GM23338 (cell line): ENCODE results near the gene APELA. TPM values are rescaled to one million over a fixed set of nuclear protein-coding genes. Genes with fewer than 3 reads are reported as not detected.
A peak's percentile ranks its signal among the peaks of the same experiment; 100 is the strongest.

Experiments used
- ATAC-seq: fragments of 200-7000 bp; cut with Tn5 transposase; 3 replicates; pipeline ENCODE4 v1.9.1; 2020
- DNase-seq: peaks from one replicate; pipeline ENCODE4 v3.0.0-alpha.2; 2015; ENCODE audit warnings: low spot score
- H2AFZ ChIP-seq: fragments of 200-600 bp; sonication (generic); 2 replicates; pipeline ENCODE4 v1.8.0; 2016; ENCODE audit warnings: antibody characterized with exemption, mild to moderate bottlenecking, moderate library complexity
- H3F3A ChIP-seq: fragments of 200-600 bp; sonication (generic); replicated peaks from 2 replicates; pipeline ENCODE4 v1.8.0; 2017; ENCODE audit warnings: antibody characterized with exemption, mixed run types, low read depth
- H3K27ac ChIP-seq: fragments of 200-600 bp; sonication (generic); 2 replicates; pipeline ENCODE4 v1.6.1; 2016; ENCODE audit warnings: low read depth
- H3K27me3 ChIP-seq: fragments of 200-600 bp; sonication (generic); 2 replicates; pipeline ENCODE4 v1.8.0; 2016; ENCODE audit warnings: mild to moderate bottlenecking, mixed run types, moderate library complexity; ENCODE audit not compliant: insufficient read depth
- H3K36me3 ChIP-seq: fragments of 200-600 bp; sonication (generic); 2 replicates; pipeline ENCODE4 v1.8.0; 2016; ENCODE audit warnings: mild to moderate bottlenecking; ENCODE audit not compliant: insufficient read depth
- H3K4me1 ChIP-seq: fragments of 200-600 bp; sonication (generic); 2 replicates; pipeline ENCODE4 v1.8.0; 2016; ENCODE audit warnings: mild to moderate bottlenecking, moderate library complexity; ENCODE audit not compliant: insufficient read depth
- H3K4me2 ChIP-seq: fragments of 200-600 bp; sonication (generic); 2 replicates; pipeline ENCODE4 v1.7.1; 2017; ENCODE audit warnings: mixed run types
- H3K4me3 ChIP-seq: fragments of 200-600 bp; sonication (generic); 2 replicates; pipeline ENCODE4 v1.6.1; 2016; ENCODE audit warnings: mixed run types
- H3K79me2 ChIP-seq: fragments of 200-600 bp; sonication (generic); replicated peaks from 2 replicates; pipeline ENCODE4 v1.8.0; 2017; ENCODE audit warnings: mild to moderate bottlenecking; ENCODE audit not compliant: insufficient read depth
- H3K9me2 ChIP-seq: fragments of 200-600 bp; sonication (generic); 2 replicates; pipeline ENCODE4 v1.8.0; 2017; ENCODE audit not compliant: insufficient read depth
- H4K20me1 ChIP-seq: fragments of 200-600 bp; sonication (generic); replicated peaks from 2 replicates; pipeline ENCODE4 v1.8.0; 2017; ENCODE audit warnings: mild to moderate bottlenecking; ENCODE audit not compliant: insufficient read depth
- H3K27ac Mint-ChIP-seq: 2 replicates; pipeline ENCODE4 v1.8.0; 2020; ENCODE audit warnings: inconsistent platforms, mild to moderate bottlenecking, moderate library complexity, mixed read lengths
- H3K27me3 Mint-ChIP-seq: 3 replicates; pipeline ENCODE4 v1.8.0; 2022; ENCODE audit warnings: low read depth, mild to moderate bottlenecking, moderate library complexity, mixed read lengths, inconsistent platforms; ENCODE audit not compliant: insufficient read depth, poor library complexity
- H3K36me3 Mint-ChIP-seq: 3 replicates; pipeline ENCODE4 v1.8.0; 2021; ENCODE audit warnings: low read depth, mild to moderate bottlenecking, inconsistent platforms, moderate library complexity, mixed read lengths
- H3K4me1 Mint-ChIP-seq: 3 replicates; pipeline ENCODE4 v1.8.0; 2020; ENCODE audit warnings: mild to moderate bottlenecking, inconsistent platforms, mixed read lengths
- H3K4me3 Mint-ChIP-seq: 3 replicates; pipeline ENCODE4 v1.8.0; 2021; ENCODE audit warnings: moderate library complexity, mild to moderate bottlenecking, inconsistent platforms, mixed read lengths
- H3K9me3 Mint-ChIP-seq: 3 replicates; pipeline ENCODE4 v1.8.0; 2020; ENCODE audit warnings: moderate library complexity, mild to moderate bottlenecking, inconsistent platforms, mixed read lengths
- CREB1 ChIP-seq: fragments of 250-450 bp; sonication (Bioruptor Pico); IDR thresholded peaks from 2 replicates; pipeline ENCODE4 v1.5.0; 2020; ENCODE audit warnings: low read depth, mild to moderate bottlenecking, moderate library complexity
- ETS1 ChIP-seq: IDR thresholded peaks from 2 replicates; pipeline ENCODE4 v1.6.1; 2016; ENCODE audit warnings: antibody characterized with exemption
- EZH2 ChIP-seq: fragments of 200-600 bp; sonication (generic); IDR thresholded peaks from one replicate; pipeline ENCODE4 v1.8.0; 2017; ENCODE audit warnings: antibody characterized with exemption, mild to moderate bottlenecking, low read depth; ENCODE audit not compliant: unreplicated experiment
- EZH2phosphoT487 ChIP-seq: fragments of 200-600 bp; sonication (generic); IDR thresholded peaks from one replicate; pipeline ENCODE4 v1.8.1; 2018; ENCODE audit warnings: antibody characterized with exemption; ENCODE audit not compliant: unreplicated experiment
- JUNB ChIP-seq: IDR thresholded peaks from one replicate; pipeline ENCODE4 v1.6.1; 2016; ENCODE audit warnings: antibody characterized with exemption; ENCODE audit not compliant: unreplicated experiment
- NANOG ChIP-seq: IDR thresholded peaks from 2 replicates; pipeline ENCODE4 v1.6.1; 2016; ENCODE audit warnings: antibody characterized with exemption, borderline replicate concordance
- POLR2AphosphoS5 ChIP-seq: IDR thresholded peaks from 2 replicates; pipeline ENCODE4 v1.6.1; 2016; ENCODE audit warnings: antibody characterized with exemption, low read depth
- STAT1 ChIP-seq: IDR thresholded peaks from one replicate; pipeline ENCODE4 v1.6.1; 2016; ENCODE audit warnings: antibody characterized with exemption; ENCODE audit not compliant: unreplicated experiment
- ZNF114 ChIP-seq: fragments of 250-450 bp; sonication (Bioruptor Pico); IDR thresholded peaks from 2 replicates; pipeline ENCODE4 v1.5.0; 2020; ENCODE audit warnings: mild to moderate bottlenecking, moderate library complexity
- ZNF331 ChIP-seq: fragments of 250-450 bp; sonication (Bioruptor Pico); IDR thresholded peaks from 2 replicates; pipeline ENCODE4 v1.5.0; 2020; ENCODE audit warnings: low read depth, mild to moderate bottlenecking, moderate library complexity
- ZNF462 ChIP-seq: fragments of 250-450 bp; sonication (Bioruptor Pico); IDR thresholded peaks from 2 replicates; pipeline ENCODE4 v1.5.0; 2020; ENCODE audit warnings: mild to moderate bottlenecking, moderate library complexity
- polyA plus RNA-seq: library from polyadenylated mRNA; unstranded; fragments of >200 nt; fragmentation: Nextera tagmentation; extraction: Ambion mirVana; gene quantifications from 2 replicates; pipeline ENCODE4 v1.2.1, GENCODE V29; 2016
- total RNA-seq: library from RNA; depleted of rRNA; stranded (reverse); fragments of >200 nt; shearing (Covaris generic); gene quantifications from 2 replicates; pipeline ENCODE4 v1.2.3, GENCODE V29; 2014
- TF ChIP-seq, protein P1 (sequence below): IDR thresholded peaks from one replicate; pipeline ENCODE4 v1.6.1; 2018; ENCODE audit warnings: antibody characterized with exemption; ENCODE audit not compliant: unreplicated experiment
- TF ChIP-seq, protein P2 (sequence below), 2 experiments: fragments of 200-600 bp in 1 of 2; sonication (generic) in 1 of 2; conservative IDR thresholded peaks; 2 replicates each; pipeline versions ENCODE4 v1.5.1 to v1.6.1; 2016 to 2017; ENCODE audit warnings: antibody characterized with exemption in 2 of 2, low read depth in 2 of 2, mild to moderate bottlenecking in 2 of 2, moderate library complexity in 1 of 2

Gene APELA
- total and polyA plus RNA-seq, 2 experiments from 2014 or later = 114 to 213 TPM

DNA sequence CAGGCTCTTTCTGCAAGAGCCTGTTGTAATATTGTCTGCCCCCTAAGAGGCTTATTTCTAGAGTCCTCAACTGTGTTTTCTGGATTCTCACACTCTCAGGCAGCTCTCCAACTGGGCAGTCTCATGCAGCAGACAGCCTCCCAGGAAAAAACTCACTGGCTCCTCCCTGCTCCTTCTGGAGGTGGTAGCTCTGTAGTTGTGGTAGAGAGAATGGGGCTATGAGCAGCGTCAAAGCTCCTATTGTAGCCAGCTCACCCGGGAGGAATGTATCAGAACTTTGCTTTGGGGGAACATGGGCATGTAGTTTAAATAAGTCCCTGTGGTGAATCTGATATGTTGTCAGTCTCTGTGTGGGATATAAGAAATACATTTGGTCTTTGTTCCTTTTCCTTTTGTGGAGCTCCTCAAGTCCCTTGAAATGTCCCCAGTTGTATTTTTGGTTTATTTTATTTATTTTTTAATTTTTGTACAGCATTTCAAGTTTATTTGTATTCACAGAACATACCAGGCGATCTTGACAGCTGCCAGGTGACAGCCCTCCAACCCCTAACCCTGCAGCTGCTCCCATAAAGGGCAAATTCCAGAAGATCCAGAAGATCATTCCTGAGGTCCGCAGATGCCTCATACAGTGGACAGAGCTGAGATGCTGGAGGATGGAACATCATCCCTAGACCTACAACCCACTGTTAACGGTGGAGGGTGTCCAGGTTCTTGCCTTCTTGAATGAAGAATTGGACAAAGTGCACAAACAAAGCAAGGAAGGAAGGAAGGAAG is 54.8 kb downstream of the APELA start:
- Histone ChIP-seq H3K4me1 (peaks cover 7% of the 10 kb centered on the region), H3K4me3 (no peak overlapping the region), H3K27ac (no peak overlapping the region), H3K9me2 (no peaks in the 10 kb centered on the region), H3K79me2 (no peaks in the 10 kb centered on the region), H3F3A (no peaks in the 10 kb centered on the region), H4K20me1 (no peaks in the 10 kb centered on the region), H3K27me3 (no peaks in the 10 kb centered on the region), H3K4me2 (no peak overlapping the region), H2AFZ (0 out of 2 replicates have a peak overlapping the region, but pooled peaks have one; percentile 69), H3K36me3 (no peaks in the 10 kb centered on the region)
- no peak overlapping the region for H3K27ac Mint-ChIP-seq
- DNase-seq = no peak
- no peak for ATAC-seq
- no peaks in the 10 kb centered on the region for H3K9me3 Mint-ChIP-seq
- H3K4me3 Mint-ChIP-seq = no peak overlapping the region
- no peaks in the 10 kb centered on the region for H3K36me3 Mint-ChIP-seq
- H3K4me1 Mint-ChIP-seq = peaks cover 21% of the 10 kb centered on the region
- peaks cover 3% of the 10 kb centered on the region for H3K27me3 Mint-ChIP-seq
- no peak for TF ChIP-seq ZNF331
- no peak for TF ChIP-seq STAT1
- no peak for TF ChIP-seq ZNF462 (CRISPR knock-in tag)
- TF ChIP-seq NANOG = no peak
- no peak for TF ChIP-seq EZH2phosphoT487
- TF ChIP-seq, protein P1, sequence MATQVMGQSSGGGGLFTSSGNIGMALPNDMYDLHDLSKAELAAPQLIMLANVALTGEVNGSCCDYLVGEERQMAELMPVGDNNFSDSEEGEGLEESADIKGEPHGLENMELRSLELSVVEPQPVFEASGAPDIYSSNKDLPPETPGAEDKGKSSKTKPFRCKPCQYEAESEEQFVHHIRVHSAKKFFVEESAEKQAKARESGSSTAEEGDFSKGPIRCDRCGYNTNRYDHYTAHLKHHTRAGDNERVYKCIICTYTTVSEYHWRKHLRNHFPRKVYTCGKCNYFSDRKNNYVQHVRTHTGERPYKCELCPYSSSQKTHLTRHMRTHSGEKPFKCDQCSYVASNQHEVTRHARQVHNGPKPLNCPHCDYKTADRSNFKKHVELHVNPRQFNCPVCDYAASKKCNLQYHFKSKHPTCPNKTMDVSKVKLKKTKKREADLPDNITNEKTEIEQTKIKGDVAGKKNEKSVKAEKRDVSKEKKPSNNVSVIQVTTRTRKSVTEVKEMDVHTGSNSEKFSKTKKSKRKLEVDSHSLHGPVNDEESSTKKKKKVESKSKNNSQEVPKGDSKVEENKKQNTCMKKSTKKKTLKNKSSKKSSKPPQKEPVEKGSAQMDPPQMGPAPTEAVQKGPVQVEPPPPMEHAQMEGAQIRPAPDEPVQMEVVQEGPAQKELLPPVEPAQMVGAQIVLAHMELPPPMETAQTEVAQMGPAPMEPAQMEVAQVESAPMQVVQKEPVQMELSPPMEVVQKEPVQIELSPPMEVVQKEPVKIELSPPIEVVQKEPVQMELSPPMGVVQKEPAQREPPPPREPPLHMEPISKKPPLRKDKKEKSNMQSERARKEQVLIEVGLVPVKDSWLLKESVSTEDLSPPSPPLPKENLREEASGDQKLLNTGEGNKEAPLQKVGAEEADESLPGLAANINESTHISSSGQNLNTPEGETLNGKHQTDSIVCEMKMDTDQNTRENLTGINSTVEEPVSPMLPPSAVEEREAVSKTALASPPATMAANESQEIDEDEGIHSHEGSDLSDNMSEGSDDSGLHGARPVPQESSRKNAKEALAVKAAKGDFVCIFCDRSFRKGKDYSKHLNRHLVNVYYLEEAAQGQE = no peak
- TF ChIP-seq JUNB = no peak
- no peak for TF ChIP-seq CREB1
- TF ChIP-seq ETS1 = no peak
- no peak for TF ChIP-seq EZH2
- no peak for TF ChIP-seq POLR2AphosphoS5
- TF ChIP-seq, protein P2, sequence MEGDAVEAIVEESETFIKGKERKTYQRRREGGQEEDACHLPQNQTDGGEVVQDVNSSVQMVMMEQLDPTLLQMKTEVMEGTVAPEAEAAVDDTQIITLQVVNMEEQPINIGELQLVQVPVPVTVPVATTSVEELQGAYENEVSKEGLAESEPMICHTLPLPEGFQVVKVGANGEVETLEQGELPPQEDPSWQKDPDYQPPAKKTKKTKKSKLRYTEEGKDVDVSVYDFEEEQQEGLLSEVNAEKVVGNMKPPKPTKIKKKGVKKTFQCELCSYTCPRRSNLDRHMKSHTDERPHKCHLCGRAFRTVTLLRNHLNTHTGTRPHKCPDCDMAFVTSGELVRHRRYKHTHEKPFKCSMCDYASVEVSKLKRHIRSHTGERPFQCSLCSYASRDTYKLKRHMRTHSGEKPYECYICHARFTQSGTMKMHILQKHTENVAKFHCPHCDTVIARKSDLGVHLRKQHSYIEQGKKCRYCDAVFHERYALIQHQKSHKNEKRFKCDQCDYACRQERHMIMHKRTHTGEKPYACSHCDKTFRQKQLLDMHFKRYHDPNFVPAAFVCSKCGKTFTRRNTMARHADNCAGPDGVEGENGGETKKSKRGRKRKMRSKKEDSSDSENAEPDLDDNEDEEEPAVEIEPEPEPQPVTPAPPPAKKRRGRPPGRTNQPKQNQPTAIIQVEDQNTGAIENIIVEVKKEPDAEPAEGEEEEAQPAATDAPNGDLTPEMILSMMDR (conservative IDR thresholded peaks at IDR 0.05; ENCODE audit: low read depth in 2 of 2) = no peak
- no peak for TF ChIP-seq ZNF114
